Mesendoderm (in vitro differentiated cells): Measurements from ENCODE around the gene CDK14.

Experiments used
- DNase-seq: peaks from one replicate; pipeline ENCODE4 v3.0.0; 2013
- H2AK5ac ChIP-seq: 2 replicates; pipeline ENCODE4 v1.6.1; 2013; ENCODE audit warnings: low read length, inconsistent platforms
- H2BK120ac ChIP-seq: 2 replicates; pipeline ENCODE4 v1.6.1; 2013; ENCODE audit warnings: low read depth, mild to moderate bottlenecking, low read length, moderate library complexity, mixed read lengths
- H2BK15ac ChIP-seq: replicated peaks from 2 replicates; pipeline ENCODE4 v1.6.1; 2013; ENCODE audit warnings: low read depth, mild to moderate bottlenecking, moderate library complexity
- H2BK5ac ChIP-seq: 2 replicates; pipeline ENCODE4 v1.6.1; 2013; ENCODE audit warnings: low read length, inconsistent platforms
- H3K18ac ChIP-seq: 2 replicates; pipeline ENCODE4 v1.6.1; 2013; ENCODE audit warnings: mild to moderate bottlenecking, low read length, mixed read lengths
- H3K23ac ChIP-seq: one replicate; pipeline ENCODE4 v1.6.1; 2013; ENCODE audit warnings: low read length
- H3K27ac ChIP-seq: 2 replicates; pipeline ENCODE4 v1.5.1; 2013; ENCODE audit warnings: low read depth, mild to moderate bottlenecking, inconsistent platforms, low read length, moderate library complexity
- H3K27me3 ChIP-seq: 2 replicates; pipeline ENCODE4 v1.6.1; 2013; ENCODE audit warnings: low read length, control low read depth, mild to moderate bottlenecking, inconsistent platforms; ENCODE audit not compliant: insufficient read depth, poor library complexity
- H3K36me3 ChIP-seq: 2 replicates; pipeline ENCODE4 v1.6.1; 2013; ENCODE audit warnings: low read length, inconsistent platforms; ENCODE audit not compliant: control insufficient read depth, insufficient read depth
- H3K4ac ChIP-seq: one replicate; pipeline ENCODE4 v1.6.1; 2013; ENCODE audit warnings: low read depth, mild to moderate bottlenecking, low read length, moderate library complexity
- H3K4me1 ChIP-seq: 2 replicates; pipeline ENCODE4 v1.6.1; 2013; ENCODE audit warnings: low read depth, low read length, inconsistent platforms; ENCODE audit not compliant: control insufficient read depth
- H3K4me2 ChIP-seq: 2 replicates; pipeline ENCODE4 v1.6.1; 2013; ENCODE audit warnings: low read length
- H3K4me3 ChIP-seq: 2 replicates; pipeline ENCODE4 v1.5.1; 2013; ENCODE audit warnings: mild to moderate bottlenecking, low read length
- H3K56ac ChIP-seq: one replicate; pipeline ENCODE4 v1.6.1; 2013; ENCODE audit warnings: low read length
- H3K79me1 ChIP-seq: 2 replicates; pipeline ENCODE4 v1.6.1; 2013; ENCODE audit warnings: low read length, inconsistent platforms
- H3K79me2 ChIP-seq: 2 replicates; pipeline ENCODE4 v1.6.1; 2013; ENCODE audit warnings: mild to moderate bottlenecking, low read length; ENCODE audit not compliant: control insufficient read depth, insufficient read depth
- H3K9ac ChIP-seq: 2 replicates; pipeline ENCODE4 v1.6.1; 2013; ENCODE audit warnings: low read length, inconsistent platforms
- H4K5ac ChIP-seq: one replicate; pipeline ENCODE4 v1.6.1; 2013; ENCODE audit warnings: low read length
- H4K8ac ChIP-seq: one replicate; pipeline ENCODE4 v1.6.1; 2013; ENCODE audit warnings: low read depth, mild to moderate bottlenecking, control low read depth, low read length, moderate library complexity
- WGBS: extraction: QIAGEN DNeasy Blood & Tissue Kit; methylation state at CpG from one replicate; pipeline ENCODE4 v1.1.7; 2013; ENCODE audit warnings: low lambda C conversion rate, missing lambda C conversion rate; ENCODE audit not compliant: insufficient coverage; ENCODE audit errors: extremely low coverage; 5-methylcytosine and 5-hydroxymethylcytosine counted together

CDK14 gene

GRCh38 chr7:91193141-91193540, 597.0 kb downstream of the CDK14 start:
- H3K79me2 ChIP-seq: no peaks in the 10 kb centered on the region
- H3K36me3 ChIP-seq: no peaks in the 10 kb centered on the region
- WGBS: no CpG with 5 or more reads among the region's 1 CpG
- no peaks in the 10 kb centered on the region for H3K27me3 ChIP-seq
- no peak overlapping the region for H3K9ac ChIP-seq
- H2BK15ac ChIP-seq: no peak overlapping the region
- no peak overlapping the region for H3K56ac ChIP-seq
- no peak overlapping the region for H3K23ac ChIP-seq
- H3K79me1 ChIP-seq: no peaks in the 10 kb centered on the region
- no peak overlapping the region for H4K5ac ChIP-seq
- no peak overlapping the region for H3K4me2 ChIP-seq
- no peak overlapping the region for H2AK5ac ChIP-seq
- no peak overlapping the region for H2BK120ac ChIP-seq
- no peak overlapping the region for H3K4me3 ChIP-seq
- no peak for DNase-seq
- no peak overlapping the region for H2BK5ac ChIP-seq
- H3K4me1 ChIP-seq: no peaks in the 10 kb centered on the region
- H3K4ac ChIP-seq: no peak overlapping the region
- H3K27ac ChIP-seq: no peak overlapping the region
- no peak overlapping the region for H3K18ac ChIP-seq
- H4K8ac ChIP-seq: no peak overlapping the region

- Histone ChIP-seq H2BK5ac (no peak overlapping the region), H4K5ac (no peak overlapping the region), H3K18ac (no peak overlapping the region), H3K9ac (no peak overlapping the region), H3K4me2 (no peak overlapping the region), H3K4me1 (no peaks in the 10 kb centered on the region), H3K4me3 (no peak overlapping the region), H3K79me1 (no peaks in the 10 kb centered on the region), H3K4ac (no peak overlapping the region), H2AK5ac (no peak overlapping the region), H3K27me3 (no peaks in the 10 kb centered on the region), H4K8ac (no peak overlapping the region), H3K56ac (no peak overlapping the region), H3K27ac (no peak overlapping the region), H2BK120ac (no peak overlapping the region), H2BK15ac (no peak overlapping the region), H3K36me3 (no peaks in the 10 kb centered on the region), H3K79me2 (no peaks in the 10 kb centered on the region), H3K23ac (no peak overlapping the region)
- DNase-seq: no peak
Observed at GRCh38 chr7:91194841-91195240, 598.7 kb downstream of the CDK14 start.

- no peak overlapping the region for H3K9ac ChIP-seq
- H3K4me2 ChIP-seq: no peak overlapping the region
- no peaks in the 10 kb centered on the region for H3K27me3 ChIP-seq
- no peak for DNase-seq
- no peaks in the 10 kb centered on the region for H3K4me1 ChIP-seq
- no peak overlapping the region for H4K8ac ChIP-seq
- no peak overlapping the region for H2BK5ac ChIP-seq
- H2BK15ac ChIP-seq: no peak overlapping the region
- no peak overlapping the region for H3K23ac ChIP-seq
- no peak overlapping the region for H3K56ac ChIP-seq
- H2BK120ac ChIP-seq: no peak overlapping the region
- H3K4me3 ChIP-seq: no peak overlapping the region
- no peak overlapping the region for H2AK5ac ChIP-seq
- H3K18ac ChIP-seq: no peak overlapping the region
- H3K27ac ChIP-seq: no peak overlapping the region
- H3K4ac ChIP-seq: no peak overlapping the region
- H4K5ac ChIP-seq: no peak overlapping the region
- H3K79me2 ChIP-seq: no peaks in the 10 kb centered on the region
- H3K36me3 ChIP-seq: no peaks in the 10 kb centered on the region
- H3K79me1 ChIP-seq: no peaks in the 10 kb centered on the region
- no CpG with 5 or more reads among the region's 2 CpGs for WGBS
Observed at GRCh38 chr7:91196058-91196457, 599.9 kb downstream of the CDK14 start.

GRCh38 chr7:91198371-91198770, 602.2 kb downstream of the CDK14 start:
- H3K23ac ChIP-seq: no peak overlapping the region
- H2BK5ac ChIP-seq: no peak overlapping the region
- no peak overlapping the region for H2BK15ac ChIP-seq
- H2BK120ac ChIP-seq: no peak overlapping the region
- no peaks in the 10 kb centered on the region for H3K79me1 ChIP-seq
- no peaks in the 10 kb centered on the region for H3K79me2 ChIP-seq
- H3K9ac ChIP-seq: no peak overlapping the region
- H3K18ac ChIP-seq: no peak overlapping the region
- H3K27me3 ChIP-seq: no peaks in the 10 kb centered on the region
- WGBS: no CpG with 5 or more reads among the region's 3 CpGs
- no peaks in the 10 kb centered on the region for H3K4me1 ChIP-seq
- no peak overlapping the region for H3K27ac ChIP-seq
- H3K36me3 ChIP-seq: no peaks in the 10 kb centered on the region
- no peak overlapping the region for H3K4ac ChIP-seq
- H4K5ac ChIP-seq: no peak overlapping the region
- H3K4me2 ChIP-seq: no peak overlapping the region
- H2AK5ac ChIP-seq: no peak overlapping the region
- no peak overlapping the region for H4K8ac ChIP-seq
- no peak overlapping the region for H3K4me3 ChIP-seq
- no peak overlapping the region for H3K56ac ChIP-seq
- DNase-seq: no peak

- Histone ChIP-seq H3K56ac (no peak overlapping the region), H3K4me1 (no peaks in the 10 kb centered on the region), H3K9ac (no peak overlapping the region), H2BK120ac (no peak overlapping the region), H3K18ac (no peak overlapping the region), H3K4me2 (no peak overlapping the region), H2BK15ac (no peak overlapping the region), H2AK5ac (no peak overlapping the region), H3K79me1 (no peaks in the 10 kb centered on the region), H3K4me3 (no peak overlapping the region), H3K79me2 (no peaks in the 10 kb centered on the region), H3K36me3 (no peaks in the 10 kb centered on the region), H3K27me3 (no peaks in the 10 kb centered on the region), H3K23ac (no peak overlapping the region), H3K4ac (no peak overlapping the region), H4K8ac (no peak overlapping the region), H3K27ac (no peak overlapping the region), H2BK5ac (no peak overlapping the region), H4K5ac (no peak overlapping the region)
- DNase-seq: no peak
Observed at GRCh38 chr7:91199601-91200000, 603.5 kb downstream of the CDK14 start.

- Histone ChIP-seq H3K4me2 (no peak overlapping the region), H3K79me2 (no peaks in the 10 kb centered on the region), H2AK5ac (no peak overlapping the region), H3K56ac (no peak overlapping the region), H4K8ac (no peak overlapping the region), H3K4ac (no peak overlapping the region), H3K27ac (no peak overlapping the region), H3K23ac (no peak overlapping the region), H2BK15ac (no peak overlapping the region), H3K9ac (no peak overlapping the region), H2BK5ac (no peak overlapping the region), H3K79me1 (no peaks in the 10 kb centered on the region), H3K36me3 (no peaks in the 10 kb centered on the region), H3K27me3 (no peaks in the 10 kb centered on the region), H3K18ac (no peak overlapping the region), H2BK120ac (no peak overlapping the region), H3K4me1 (no peaks in the 10 kb centered on the region), H3K4me3 (no peak overlapping the region), H4K5ac (no peak overlapping the region)
- no CpG with 5 or more reads among the region's 9 CpGs for WGBS
- no peak for DNase-seq
Observed at GRCh38 chr7:91201442-91202113, 605.5 kb downstream of the CDK14 start.
